IPS-11a (cell line): ENCODE data around the gene OAS2.

Experiments used
- H3K4me3 ChIP-seq: one replicate; pipeline ENCODE4 v1.5.1; 2013; ENCODE audit warnings: low read depth, low read length, control low read depth

The OAS2 gene

GRCh38 chr12:112978163-112979040 lies at the start of gene OAS2:
Gene OAS2 (plus strand): TSS chr12:112978519. CDS start chr12:112978609, 90 bp downstream.
- H3K4me3 ChIP-seq, result no peak within 1 kb of the TSS

GRCh38 chr12:112928978-112929377 lies 49.3 kb upstream of the OAS2 start:
- no peak overlapping the region for H3K4me3 ChIP-seq

GRCh38 chr12:112929715-112930114 lies 48.6 kb upstream of the OAS2 start:
- no peak overlapping the region for H3K4me3 ChIP-seq

- H3K4me3 ChIP-seq, result no peak overlapping the region
Measured at GRCh38 chr12:112930350-112930749, 48.0 kb upstream of the OAS2 start.

- H3K4me3 ChIP-seq, result no peak overlapping the region
Measured at GRCh38 chr12:112932485-112933128, 45.7 kb upstream of the OAS2 start.

GRCh38 chr12:112933129-112933505 lies 45.2 kb upstream of the OAS2 start:
- H3K4me3 ChIP-seq, result no peak overlapping the region

- H3K4me3 ChIP-seq, result no peak overlapping the region
Measured at GRCh38 chr12:112936264-112936663, 42.1 kb upstream of the OAS2 start.

- no peak overlapping the region for H3K4me3 ChIP-seq
Measured at GRCh38 chr12:112936927-112937326, 41.4 kb upstream of the OAS2 start.

GRCh38 chr12:112937741-112938719 lies 40.3 kb upstream of the OAS2 start, which contains the start of gene OAS3:
Gene OAS3 (plus strand): TSS chr12:112938474. CDS start chr12:112938531, 57 bp downstream.
- H3K4me3 ChIP-seq, result peak within 1 kb of the TSS; percentile 57

- peak overlapping the region; percentile 57 for H3K4me3 ChIP-seq
Measured at GRCh38 chr12:112938751-112939150, 39.6 kb upstream of the OAS2 start.

- H3K4me3 ChIP-seq, result no peak overlapping the region
Measured at GRCh38 chr12:112939761-112940381, 38.4 kb upstream of the OAS2 start.

GRCh38 chr12:112941528-112942335 lies 36.6 kb upstream of the OAS2 start:
- no peak overlapping the region for H3K4me3 ChIP-seq

GRCh38 chr12:112942572-112942971 lies 35.7 kb upstream of the OAS2 start:
- no peak overlapping the region for H3K4me3 ChIP-seq

GRCh38 chr12:112944024-112944690 lies 34.2 kb upstream of the OAS2 start:
- H3K4me3 ChIP-seq, result no peak overlapping the region

GRCh38 chr12:112945515-112945914 lies 32.8 kb upstream of the OAS2 start:
- no peak overlapping the region for H3K4me3 ChIP-seq

- no peak overlapping the region for H3K4me3 ChIP-seq
Measured at GRCh38 chr12:112946236-112947000, 31.9 kb upstream of the OAS2 start.

- H3K4me3 ChIP-seq, result no peak overlapping the region
Measured at GRCh38 chr12:112947314-112947713, 31.0 kb upstream of the OAS2 start.

- H3K4me3 ChIP-seq, result no peak overlapping the region
Measured at GRCh38 chr12:112947761-112948160, 30.6 kb upstream of the OAS2 start.
